H1 (cell line): ENCODE measurements around the gene PM20D1. TPM values are rescaled to one million over a fixed set of nuclear protein-coding genes. Genes with fewer than 3 reads are reported as not detected.
"Not testable (repeated sequence)": the region's sequence is repeated elsewhere in the genome, so short reads cannot be mapped to it uniquely, and the experiment has no call there.

Source experiments
- CTCF ChIA-PET: fragments of 300-600 bp; sonication (Branson Sonifier 250); formaldehyde crosslinking; loops from one replicate; lab custom pipeline; 2021; ENCODE audit not compliant: partially characterized antibody; lab: Charles Lee
- POLR2A ChIA-PET: fragments of 300-600 bp; sonication (Branson Sonifier 250); formaldehyde crosslinking; loops from one replicate; lab custom pipeline; 2021; ENCODE audit warnings: inconsistent platforms; ENCODE audit not compliant: partially characterized antibody; lab: Charles Lee
- DNase-seq, 2 experiments: peaks; one replicate each; pipeline versions ENCODE4 v3.0.0 to v3.0.0-alpha.2; 2010 to 2022; ENCODE audit warnings: low spot score in 2 of 2, low read depth in 1 of 2, mixed read lengths in 1 of 2
- FAIRE-seq: peaks from 2 replicates; lab custom pipeline; 2011; peaks lifted over from hg19 to GRCh38; lab: Jason Lieb, UNC
- H2AFZ ChIP-seq: 2 replicates; pipeline ENCODE4 v1.8.1; 2012; ENCODE audit warnings: low read length, inconsistent platforms
- H2AK5ac ChIP-seq: 2 replicates; pipeline ENCODE4 v1.6.1; 2013; ENCODE audit warnings: low read depth, low read length
- H2BK120ac ChIP-seq: replicated peaks from 2 replicates; pipeline ENCODE3; 2013; ENCODE audit warnings: low read depth, low read length, inconsistent platforms
- H2BK12ac ChIP-seq: 2 replicates; pipeline ENCODE4 v1.6.1; 2013; ENCODE audit warnings: low read depth, low read length
- H2BK15ac ChIP-seq: 2 replicates; pipeline ENCODE4 v1.6.1; 2013; ENCODE audit warnings: low read length
- H2BK20ac ChIP-seq: 2 replicates; pipeline ENCODE4 v1.6.1; 2013; ENCODE audit warnings: low read length
- H2BK5ac ChIP-seq: 2 replicates; pipeline ENCODE4 v1.6.1; 2013; ENCODE audit warnings: low read depth, low read length
- H3K14ac ChIP-seq: 2 replicates; pipeline ENCODE4 v1.6.1; 2013; ENCODE audit warnings: inconsistent platforms; ENCODE audit not compliant: insufficient read length
- H3K18ac ChIP-seq: 2 replicates; pipeline ENCODE4 v1.6.1; 2013; ENCODE audit warnings: low read length; ENCODE audit errors: extremely low read depth
- H3K23ac ChIP-seq: 2 replicates; pipeline ENCODE4 v1.6.1; 2013; ENCODE audit warnings: inconsistent platforms; ENCODE audit not compliant: insufficient read length
- H3K23me2 ChIP-seq: 2 replicates; pipeline ENCODE4 v1.6.1; 2013; ENCODE audit warnings: low read depth, low read length
- H3K27ac ChIP-seq: 2 replicates; pipeline ENCODE4 v1.6.1; 2011; ENCODE audit warnings: low read depth, low read length, inconsistent platforms
- H3K27me3 ChIP-seq, 4 experiments: replicated peaks in 1 of 4; 1 replicate in 1 of 4; 2 replicates in 3 of 4; pipeline versions ENCODE4 v1.6.1 to v1.8.1; 2011 to 2013; ENCODE audit warnings: low read length in 3 of 4, mild to moderate bottlenecking in 3 of 4, inconsistent platforms in 2 of 4, mixed read lengths in 2 of 4, moderate library complexity in 1 of 4; ENCODE audit not compliant: control insufficient read depth in 3 of 4, insufficient read depth in 3 of 4; ENCODE audit errors: extremely low read depth in 1 of 4
- H3K36me3 ChIP-seq, 4 experiments: 2 replicates each; pipeline versions ENCODE4 v1.6.1 to v1.8.1; 2011 to 2013; ENCODE audit warnings: mild to moderate bottlenecking in 4 of 4, low read length in 3 of 4, moderate library complexity in 2 of 4, control low read depth in 1 of 4, inconsistent platforms in 1 of 4; ENCODE audit not compliant: insufficient read depth in 4 of 4, control insufficient read depth in 2 of 4
- H3K4ac ChIP-seq: replicated peaks from 2 replicates; pipeline ENCODE3; 2013; ENCODE audit warnings: low read length, low read depth, mixed read lengths, inconsistent platforms; ENCODE audit not compliant: insufficient read length
- H3K4me1 ChIP-seq, 4 experiments: replicated peaks in 1 of 4; 1 replicate in 1 of 4; 2 replicates in 3 of 4; pipeline versions ENCODE4 v1.6.1 to v1.8.1; 2011 to 2013; ENCODE audit warnings: low read length in 3 of 4, inconsistent platforms in 2 of 4, mixed read lengths in 1 of 4; ENCODE audit not compliant: insufficient read depth in 4 of 4, control insufficient read depth in 3 of 4
- H3K4me2 ChIP-seq, 2 experiments: 2 replicates each; pipeline versions ENCODE4 v1.6.1 to v1.8.1; 2011 to 2013; ENCODE audit warnings: low read depth in 2 of 2, low read length in 2 of 2, control low read depth in 1 of 2, inconsistent platforms in 1 of 2, mild to moderate bottlenecking in 1 of 2; ENCODE audit not compliant: insufficient read depth in 1 of 2
- H3K4me3 ChIP-seq, 4 experiments: fragments of 200-600, 300-600 bp in 1 of 4; sonication (generic), shearing (Covaris generic), sonication (Bioruptor Twin) in 1 of 4; 2 replicates each; pipeline versions ENCODE4 v1.5.1 to v1.8.1; 2011 to 2016; ENCODE audit warnings: low read length in 4 of 4, low read depth in 3 of 4, control low read depth in 2 of 4, inconsistent platforms in 2 of 4, mild to moderate bottlenecking in 2 of 4, mixed read lengths in 1 of 4, moderate library complexity in 1 of 4; ENCODE audit not compliant: insufficient read depth in 2 of 4; ENCODE audit errors: extremely low read depth in 1 of 4
- H3K56ac ChIP-seq: replicated peaks from 2 replicates; pipeline ENCODE3; 2013; ENCODE audit warnings: low read depth, mild to moderate bottlenecking, mixed read lengths, low read length, inconsistent platforms; ENCODE audit not compliant: insufficient read length
- H3K79me1 ChIP-seq: 2 replicates; pipeline ENCODE4 v1.6.1; 2013; ENCODE audit warnings: low read depth, low read length, control low read depth
- H3K79me2 ChIP-seq, 2 experiments: 2 replicates each; pipeline versions ENCODE4 v1.6.1 to v1.8.1; 2012 to 2013; ENCODE audit warnings: low read length in 2 of 2, mild to moderate bottlenecking in 2 of 2, inconsistent platforms in 1 of 2; ENCODE audit not compliant: insufficient read depth in 2 of 2, control insufficient read depth in 1 of 2
- H3K9ac ChIP-seq, 4 experiments: replicated peaks in 1 of 4; 1 replicate in 1 of 4; 2 replicates in 3 of 4; pipeline versions ENCODE4 v1.6.1 to v1.8.1; 2011 to 2013; ENCODE audit warnings: low read depth in 3 of 4, low read length in 3 of 4, control low read depth in 2 of 4, mild to moderate bottlenecking in 2 of 4, moderate library complexity in 2 of 4, inconsistent platforms in 1 of 4; ENCODE audit errors: extremely low read depth in 1 of 4
- H3K9me3 ChIP-seq, 2 experiments: 2 replicates each; pipeline versions ENCODE4 v1.6.1 to v1.8.1; 2012 to 2013; ENCODE audit warnings: mild to moderate bottlenecking in 2 of 2, moderate library complexity in 2 of 2, control low read depth in 1 of 2, inconsistent platforms in 1 of 2, low read depth in 1 of 2, low read length in 1 of 2, mixed read lengths in 1 of 2; ENCODE audit not compliant: insufficient read depth in 2 of 2
- H4K20me1 ChIP-seq, 2 experiments: replicated peaks in 1 of 2; 2 replicates each; pipeline versions ENCODE3 to v1.8.1; 2011 to 2013; ENCODE audit warnings: inconsistent platforms in 2 of 2, low read length in 2 of 2, mild to moderate bottlenecking in 1 of 2; ENCODE audit not compliant: insufficient read depth in 2 of 2, control insufficient read depth in 1 of 2
- H4K5ac ChIP-seq: 2 replicates; pipeline ENCODE4 v1.6.1; 2013; ENCODE audit warnings: low read length, low read depth, mixed read lengths, inconsistent platforms; ENCODE audit not compliant: insufficient read length
- H4K8ac ChIP-seq: 2 replicates; pipeline ENCODE4 v1.8.0; 2013; ENCODE audit warnings: mild to moderate bottlenecking, moderate library complexity, low read length, inconsistent platforms; ENCODE audit not compliant: insufficient read depth; ENCODE audit errors: extremely low read depth
- H4K91ac ChIP-seq: replicated peaks from 2 replicates; pipeline ENCODE3; 2013; ENCODE audit warnings: low read length, mixed read lengths, inconsistent platforms; ENCODE audit not compliant: insufficient read length
- EP300 ChIP-seq, 2 experiments: IDR thresholded peaks; 1 replicate in 1 of 2; 2 replicates in 1 of 2; pipeline ENCODE4 v1.6.1; 2011 to 2012; ENCODE audit warnings: low read depth in 2 of 2, low read length in 2 of 2, mild to moderate bottlenecking in 2 of 2, borderline replicate concordance in 1 of 2, inconsistent platforms in 1 of 2, moderate library complexity in 1 of 2
- WGBS, 2 experiments: shearing (Covaris generic) in 1 of 2; methylation state at CpG; one replicate each; pipeline versions ENCODE4 v1.1.6 to v1.1.7; 2013 to 2015; ENCODE audit warnings: low lambda C conversion rate in 2 of 2, mixed read lengths in 2 of 2, inconsistent platforms in 1 of 2, low coverage in 1 of 2, missing lambda C conversion rate in 1 of 2; ENCODE audit not compliant: insufficient replicate concordance in 2 of 2, insufficient coverage in 1 of 2, insufficient read length in 1 of 2; ENCODE audit errors: extremely low coverage in 1 of 2, missing lambda C conversion rate in 1 of 2; 5-methylcytosine and 5-hydroxymethylcytosine counted together
- polyA plus RNA-seq, 7 experiments: library from polyadenylated mRNA; depleted of rRNA in 3 of 7; stranded (reverse) in 5 of 7; unstranded in 2 of 7; fragments of >200 nt in 5 of 7; fragments of 200-250 nt in 2 of 7; gene quantifications; 1 replicate in 5 of 7; 2 replicates in 1 of 7; 4 replicates in 1 of 7; pipeline versions ENCODE4 v1.2.1 to v1.2.3, GENCODE V29; 2011 to 2013; ENCODE audit warnings: missing spikeins in 2 of 7, mixed read lengths in 2 of 7
- total RNA-seq: library from RNA; stranded (reverse); fragmentation: NEBNext Ultra II Directional; extraction: Animal tissue kit (Norgen Biotek cat#: 25700); gene quantifications from 2 replicates; pipeline ENCODE4 v1.2.1, GENCODE V29; 2021

Gene PM20D1
- total and polyA plus RNA-seq, 2 of the 8 experiments (the other 6 are each of a cell fraction or from before 2014, with no cell fraction given), result 0.05 TPM; not detected in 1

DNA sequence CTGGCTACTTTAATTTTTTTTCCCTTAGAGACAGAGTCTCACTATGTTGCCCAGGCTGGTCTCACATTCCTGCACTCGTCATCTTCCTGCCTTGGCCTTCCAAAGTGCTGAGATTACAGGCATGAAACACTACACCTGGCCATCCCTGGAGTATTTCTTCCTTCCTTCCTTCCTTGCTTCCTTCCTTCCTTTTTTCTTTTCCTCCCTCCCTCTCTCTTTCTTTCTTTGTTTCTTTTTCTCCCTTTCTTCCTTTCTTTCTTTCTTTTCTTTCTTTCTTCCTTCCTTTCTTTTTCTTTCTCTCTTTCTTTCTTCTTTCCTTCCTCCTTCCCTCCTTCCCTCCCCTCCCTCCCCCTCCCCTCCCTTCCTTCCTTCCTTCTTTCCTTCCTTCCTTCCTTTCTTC, 46.4 kb upstream of the PM20D1 start (continued):
- no peak for TF ChIP-seq EP300 (IDR thresholded peaks at IDR 0.05; ENCODE audit: borderline replicate concordance in 1 of 2, low read depth in 2 of 2, low read length in 2 of 2)
- TF ChIP-seq, all 59 proteins: peak for 0

DNA sequence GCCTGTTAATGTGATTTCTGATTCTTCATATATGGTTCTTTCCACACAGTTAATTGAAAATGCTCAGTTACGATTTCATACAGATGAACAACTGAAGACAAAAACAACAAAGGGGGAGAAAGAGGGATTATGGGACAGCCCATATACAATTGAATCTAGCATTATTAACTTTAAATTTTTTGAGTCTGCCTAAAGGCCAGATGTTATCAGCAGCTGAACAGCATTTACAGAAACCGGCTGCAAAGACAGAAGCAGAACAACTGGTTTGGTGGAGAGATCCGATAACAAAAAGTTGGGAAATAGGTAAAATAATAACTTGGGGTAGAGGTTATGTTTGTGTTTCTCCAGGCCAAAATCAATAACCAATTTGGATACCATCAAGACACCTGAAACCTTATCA, 44.2 kb upstream of the PM20D1 start:
- H3K27me3 ChIP-seq, H3K36me3 ChIP-seq, H3K56ac ChIP-seq, H3K4me3 ChIP-seq, H3K18ac ChIP-seq, H3K23me2 ChIP-seq, H2BK12ac ChIP-seq, H3K27ac ChIP-seq, POLR2A ChIA-PET, H4K20me1 ChIP-seq, H2BK120ac ChIP-seq, H2AK5ac ChIP-seq, H3K4me1 ChIP-seq, H3K4me2 ChIP-seq, H2AFZ ChIP-seq, H4K91ac ChIP-seq, H4K5ac ChIP-seq, H3K4ac ChIP-seq, H2BK5ac ChIP-seq, H3K14ac ChIP-seq, DNase-seq, FAIRE-seq, H2BK15ac ChIP-seq, H3K79me1 ChIP-seq, H4K8ac ChIP-seq, H3K23ac ChIP-seq, H3K79me2 ChIP-seq, H3K9ac ChIP-seq, H2BK20ac ChIP-seq: not testable (repeated sequence)
- CTCF ChIA-PET, result interaction anchor here (1.2 kb wide), 1 partner anchor 14 kb away, joined by 5 read pairs; no protein-coding TSS in a partner anchor
- H3K9me3 ChIP-seq, result peaks cover 4 to 18% of the 10 kb centered on the region in 2 experiments; a peak in 2 of 4 replicates
- WGBS, 2 experiments, result 84% methylated on average over 3 of the region's 3 CpGs; no CpG with 5 or more reads in 1 of the 2 experiments
